Lower lobe of right lung (tissue), 2 donors: ENCODE data around the gene ARHGAP8. TPM values are rescaled to one million over a fixed set of nuclear protein-coding genes. Genes with fewer than 3 reads are reported as not detected.

ENCODE experiments used
- ATAC-seq, 2 donors: fragments of 200-7000 bp; cut with Tn5 transposase; one replicate each; pipeline ENCODE4 v1.9.1; 2020 to 2022; ENCODE audit warnings: mild to moderate bottlenecking in 2 of 2, moderate library complexity in 2 of 2
- DNase-seq: peaks from one replicate; pipeline ENCODE4 v3.0.0-alpha.2; 2020
- H3K27ac ChIP-seq: fragments of 200-600 bp; one replicate; pipeline ENCODE4 v1.8.0; 2022
- H3K27me3 ChIP-seq: fragments of 200-600 bp; one replicate; pipeline ENCODE4 v1.8.0; 2022; ENCODE audit warnings: low read depth
- H3K36me3 ChIP-seq: fragments of 200-600 bp; one replicate; pipeline ENCODE4 v1.8.0; 2022; ENCODE audit warnings: mild to moderate bottlenecking
- H3K4me1 ChIP-seq: fragments of 200-600 bp; one replicate; pipeline ENCODE4 v1.8.0; 2022
- H3K4me3 ChIP-seq: fragments of 200-600 bp; one replicate; pipeline ENCODE4 v1.8.0; 2022; ENCODE audit warnings: mild to moderate bottlenecking
- H3K9me3 ChIP-seq: fragments of 200-600 bp; one replicate; pipeline ENCODE4 v1.8.0; 2022
- CTCF ChIP-seq: fragments of 200-600 bp; IDR thresholded peaks from one replicate; pipeline ENCODE4 v1.8.0; 2022; ENCODE audit warnings: antibody characterized with exemption, mild to moderate bottlenecking
- intact Hi-C: fragments of 100-400 bp; cut with DNase I; formaldehyde crosslinking; loops from one replicate; pipeline ENCODE4 v1.11.0; 2022
- total RNA-seq: library from RNA; stranded (reverse); fragmentation: NEBNext Ultra II Directional; extraction: Animal tissue kit (Norgen Biotek cat#: 25700); gene quantifications from one replicate; pipeline ENCODE4 v1.2.1, GENCODE V29; 2021
- donor health status: DM: no; HTN: yes; CAD: no; lungs with severe emphysema.

Gene ARHGAP8
- total RNA-seq, 1 donor from 2014 or later, result 18.2 TPM

- no peak for DNase-seq
Observed at GRCh38 chr22:44883011-44883421, 130.6 kb downstream of the ARHGAP8 start.

GRCh38 chr22:44884562-44884961, 132.2 kb downstream of the ARHGAP8 start:
- no peak for DNase-seq
- Histone ChIP-seq H3K36me3 (no peaks in the 10 kb centered on the region), H3K4me1 (no peaks in the 10 kb centered on the region), H3K27ac (no peak overlapping the region), H3K4me3 (no peak overlapping the region), H3K9me3 (no peaks in the 10 kb centered on the region), H3K27me3 (no peaks in the 10 kb centered on the region)
- TF ChIP-seq CTCF, result no peak
- intact Hi-C loops, result no loop called here
- ATAC-seq, result no peak

More at GRCh38 chr22:44883011-44883421, 130.6 kb downstream of the ARHGAP8 start:
- no peak for TF ChIP-seq CTCF
- Histone ChIP-seq H3K27me3 (no peaks in the 10 kb centered on the region), H3K4me3 (no peak overlapping the region), H3K9me3 (no peaks in the 10 kb centered on the region), H3K4me1 (no peaks in the 10 kb centered on the region), H3K27ac (no peak overlapping the region), H3K36me3 (no peaks in the 10 kb centered on the region)
- ATAC-seq, result no peak
- intact Hi-C loops, result no loop called here

DNA sequence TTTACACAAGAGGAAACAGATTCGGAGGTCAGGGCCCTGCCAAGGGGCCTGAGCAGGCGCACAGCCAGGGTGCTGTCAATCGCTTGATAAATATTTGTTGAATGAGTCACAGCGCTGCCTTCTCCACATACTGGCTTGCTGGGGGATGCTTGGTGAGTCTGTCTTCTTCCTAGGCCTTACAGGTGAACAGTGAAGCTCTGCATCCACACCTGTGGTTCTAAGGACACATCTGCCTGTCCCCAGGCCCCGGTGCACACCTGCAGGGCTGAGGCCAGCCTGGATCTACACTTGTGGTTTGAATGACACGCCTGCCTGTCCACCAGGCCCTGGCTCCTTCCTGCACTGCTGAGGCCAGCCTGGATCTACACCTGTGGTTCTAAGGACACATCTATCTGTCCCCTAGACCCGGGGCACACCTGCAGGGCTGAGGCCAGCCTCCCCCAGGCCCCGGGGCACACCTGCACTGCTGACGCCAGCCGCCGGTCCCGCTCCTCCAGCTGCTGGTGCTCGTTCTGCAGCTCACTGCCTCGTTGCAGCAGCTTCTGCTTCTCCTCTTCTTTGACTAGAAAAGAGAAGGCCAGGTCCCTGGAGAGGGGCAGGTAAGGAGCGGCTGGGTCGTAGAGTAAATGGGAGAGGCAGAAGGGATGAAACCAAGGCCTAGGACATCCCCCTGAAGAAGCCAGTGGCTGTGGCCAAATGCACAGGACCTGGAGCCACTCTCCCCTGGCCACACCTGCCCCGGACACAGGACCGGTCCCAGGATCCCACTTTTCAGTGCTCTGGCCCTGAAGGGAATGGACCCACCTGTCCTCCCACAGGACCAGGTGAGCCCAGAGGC, 132.8 kb downstream of the ARHGAP8 start:
- H3K27me3 ChIP-seq, result no peaks in the 10 kb centered on the region
- intact Hi-C loops, result no loop called here
- DNase-seq, result no peak
- H3K27ac ChIP-seq, result no peak overlapping the region
- H3K4me1 ChIP-seq, result no peaks in the 10 kb centered on the region
- no peaks in the 10 kb centered on the region for H3K9me3 ChIP-seq
- no peak for ATAC-seq
- H3K36me3 ChIP-seq, result no peaks in the 10 kb centered on the region
- H3K4me3 ChIP-seq, result no peak overlapping the region
- TF ChIP-seq CTCF, result no peak

- Histone ChIP-seq H3K4me1 (no peaks in the 10 kb centered on the region), H3K36me3 (no peaks in the 10 kb centered on the region), H3K27ac (no peak overlapping the region), H3K4me3 (no peak overlapping the region), H3K9me3 (no peaks in the 10 kb centered on the region), H3K27me3 (no peaks in the 10 kb centered on the region)
- intact Hi-C loops, result no loop called here
- no peak for TF ChIP-seq CTCF
- ATAC-seq (no peak), DNase-seq (no peak)
Observed at GRCh38 chr22:44885806-44886360, 133.5 kb downstream of the ARHGAP8 start.

DNA sequence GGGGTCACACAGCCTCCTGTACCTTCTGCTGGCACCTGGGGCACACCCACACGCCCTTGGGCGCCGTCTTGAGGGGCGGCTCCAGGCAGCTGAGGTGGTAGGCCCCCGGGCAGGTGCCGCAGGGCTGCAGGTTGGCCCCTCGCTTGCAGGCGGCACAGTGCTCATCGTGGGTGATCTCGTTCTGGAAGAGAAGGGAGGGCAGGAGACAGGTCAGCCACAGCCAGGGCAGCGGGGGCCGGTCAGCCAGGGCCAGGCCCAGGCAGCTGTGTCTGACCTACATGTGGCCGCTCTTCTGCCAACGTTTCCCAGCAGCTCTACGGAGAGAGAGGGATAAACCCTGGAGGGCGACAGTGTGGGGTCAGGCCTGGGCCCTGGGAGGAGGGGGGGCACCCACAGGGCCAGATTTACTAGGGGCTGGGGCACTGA, 135.6 kb downstream of the ARHGAP8 start:
- no peaks in the 10 kb centered on the region for H3K9me3 ChIP-seq
- no peaks in the 10 kb centered on the region for H3K36me3 ChIP-seq
- no peaks in the 10 kb centered on the region for H3K4me1 ChIP-seq
- ATAC-seq (no peak), DNase-seq (no peak)
- no peaks in the 10 kb centered on the region for H3K27me3 ChIP-seq
- TF ChIP-seq CTCF, result no peak
- intact Hi-C loops, result no loop called here
- H3K27ac ChIP-seq, result no peak overlapping the region
- no peak overlapping the region for H3K4me3 ChIP-seq
